ENCODE measurements around the gene ENTPD1. TPM values are rescaled to one million over a fixed set of nuclear protein-coding genes. Genes with fewer than 3 reads are reported as not detected.

ENTPD1 gene
- total and polyA plus RNA-seq, 9 of the 15 experiments (the other 6 are each of a cell fraction or from before 2014, with no cell fraction given), result 0.07 to 1.5 (median 0.37) TPM

DNA sequence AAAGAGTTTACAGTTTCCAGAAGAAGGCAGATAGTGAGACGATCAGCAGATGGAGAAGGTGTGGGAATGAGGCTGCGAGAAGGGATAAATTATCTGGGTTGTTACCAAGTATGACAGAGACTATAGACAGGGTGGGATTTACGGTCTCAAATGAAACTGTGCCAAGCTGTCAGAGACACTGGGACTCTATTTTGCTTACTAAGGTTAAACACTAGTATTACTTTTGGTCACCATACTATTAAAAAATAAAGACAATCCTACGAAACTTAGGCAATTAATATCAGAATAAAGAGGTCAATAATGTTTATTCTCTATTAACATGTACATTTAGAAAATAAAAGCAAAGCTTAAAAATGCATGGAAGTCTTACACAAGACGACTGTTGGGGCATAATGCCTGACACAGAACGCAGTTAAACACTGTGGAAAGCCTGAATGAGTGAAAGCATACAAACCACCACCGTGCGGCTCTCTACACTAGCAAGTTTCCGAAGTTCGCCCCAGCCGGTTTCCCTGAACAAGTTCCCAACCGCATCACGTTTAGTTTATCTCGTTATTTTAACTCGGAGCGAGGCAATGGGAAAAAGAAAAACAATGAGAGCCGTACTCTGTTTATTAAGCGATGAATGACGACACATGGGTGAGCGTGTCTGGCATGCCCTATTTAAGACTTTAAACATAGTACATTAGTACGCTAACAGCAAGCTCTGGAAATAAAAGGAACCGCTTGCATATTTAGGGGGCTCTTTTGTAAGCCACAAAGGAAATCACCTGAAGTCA lies 150.9 kb downstream of the ENTPD1 start (continued):
- TF ChIP-seq SMC3 (conservative IDR thresholded peaks at IDR 0.05; ENCODE audit: insufficient read depth, low read depth, low read length) (0 out of 2 replicates have a peak, but pooled peaks have one; percentile 6), YBX1 (IDR thresholded peaks at IDR 0.05) (no peak), ZC3H8 (IDR thresholded peaks at IDR 0.05) (no peak), RBM22 (IDR thresholded peaks at IDR 0.05; ENCODE audit: low read depth, low read length, poor library complexity, severe bottlenecking) (no peak), IFI16 (CRISPR knock-in tag; IDR thresholded peaks at IDR 0.05) (no peak), ZNF263 (CRISPR knock-in tag; IDR thresholded peaks at IDR 0.05; ENCODE audit: borderline replicate concordance) (no peak), DIDO1 (tag; IDR thresholded peaks at IDR 0.05; ENCODE audit: low read depth) (no peak), ZNF316 (IDR thresholded peaks at IDR 0.05) (peak; percentile 73), KAT7 (CRISPR knock-in tag; IDR thresholded peaks at IDR 0.05; ENCODE audit: borderline replicate concordance) (no peak; the same call in 1 of the 2 replicates), ZNF77 (CRISPR knock-in tag; IDR thresholded peaks at IDR 0.05) (no peak), TCF7L2 (IDR thresholded peaks at IDR 0.05; ENCODE audit: low read depth, low read length) (no peak)
- TF ChIP-seq, protein P1, sequence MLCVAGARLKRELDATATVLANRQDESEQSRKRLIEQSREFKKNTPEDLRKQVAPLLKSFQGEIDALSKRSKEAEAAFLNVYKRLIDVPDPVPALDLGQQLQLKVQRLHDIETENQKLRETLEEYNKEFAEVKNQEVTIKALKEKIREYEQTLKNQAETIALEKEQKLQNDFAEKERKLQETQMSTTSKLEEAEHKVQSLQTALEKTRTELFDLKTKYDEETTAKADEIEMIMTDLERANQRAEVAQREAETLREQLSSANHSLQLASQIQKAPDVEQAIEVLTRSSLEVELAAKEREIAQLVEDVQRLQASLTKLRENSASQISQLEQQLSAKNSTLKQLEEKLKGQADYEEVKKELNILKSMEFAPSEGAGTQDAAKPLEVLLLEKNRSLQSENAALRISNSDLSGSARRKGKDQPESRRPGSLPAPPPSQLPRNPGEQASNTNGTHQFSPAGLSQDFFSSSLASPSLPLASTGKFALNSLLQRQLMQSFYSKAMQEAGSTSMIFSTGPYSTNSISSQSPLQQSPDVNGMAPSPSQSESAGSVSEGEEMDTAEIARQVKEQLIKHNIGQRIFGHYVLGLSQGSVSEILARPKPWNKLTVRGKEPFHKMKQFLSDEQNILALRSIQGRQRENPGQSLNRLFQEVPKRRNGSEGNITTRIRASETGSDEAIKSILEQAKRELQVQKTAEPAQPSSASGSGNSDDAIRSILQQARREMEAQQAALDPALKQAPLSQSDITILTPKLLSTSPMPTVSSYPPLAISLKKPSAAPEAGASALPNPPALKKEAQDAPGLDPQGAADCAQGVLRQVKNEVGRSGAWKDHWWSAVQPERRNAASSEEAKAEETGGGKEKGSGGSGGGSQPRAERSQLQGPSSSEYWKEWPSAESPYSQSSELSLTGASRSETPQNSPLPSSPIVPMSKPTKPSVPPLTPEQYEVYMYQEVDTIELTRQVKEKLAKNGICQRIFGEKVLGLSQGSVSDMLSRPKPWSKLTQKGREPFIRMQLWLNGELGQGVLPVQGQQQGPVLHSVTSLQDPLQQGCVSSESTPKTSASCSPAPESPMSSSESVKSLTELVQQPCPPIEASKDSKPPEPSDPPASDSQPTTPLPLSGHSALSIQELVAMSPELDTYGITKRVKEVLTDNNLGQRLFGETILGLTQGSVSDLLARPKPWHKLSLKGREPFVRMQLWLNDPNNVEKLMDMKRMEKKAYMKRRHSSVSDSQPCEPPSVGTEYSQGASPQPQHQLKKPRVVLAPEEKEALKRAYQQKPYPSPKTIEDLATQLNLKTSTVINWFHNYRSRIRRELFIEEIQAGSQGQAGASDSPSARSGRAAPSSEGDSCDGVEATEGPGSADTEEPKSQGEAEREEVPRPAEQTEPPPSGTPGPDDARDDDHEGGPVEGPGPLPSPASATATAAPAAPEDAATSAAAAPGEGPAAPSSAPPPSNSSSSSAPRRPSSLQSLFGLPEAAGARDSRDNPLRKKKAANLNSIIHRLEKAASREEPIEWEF (CRISPR knock-in tag; IDR thresholded peaks at IDR 0.05), result no peak
- TF ChIP-seq, protein P2, sequence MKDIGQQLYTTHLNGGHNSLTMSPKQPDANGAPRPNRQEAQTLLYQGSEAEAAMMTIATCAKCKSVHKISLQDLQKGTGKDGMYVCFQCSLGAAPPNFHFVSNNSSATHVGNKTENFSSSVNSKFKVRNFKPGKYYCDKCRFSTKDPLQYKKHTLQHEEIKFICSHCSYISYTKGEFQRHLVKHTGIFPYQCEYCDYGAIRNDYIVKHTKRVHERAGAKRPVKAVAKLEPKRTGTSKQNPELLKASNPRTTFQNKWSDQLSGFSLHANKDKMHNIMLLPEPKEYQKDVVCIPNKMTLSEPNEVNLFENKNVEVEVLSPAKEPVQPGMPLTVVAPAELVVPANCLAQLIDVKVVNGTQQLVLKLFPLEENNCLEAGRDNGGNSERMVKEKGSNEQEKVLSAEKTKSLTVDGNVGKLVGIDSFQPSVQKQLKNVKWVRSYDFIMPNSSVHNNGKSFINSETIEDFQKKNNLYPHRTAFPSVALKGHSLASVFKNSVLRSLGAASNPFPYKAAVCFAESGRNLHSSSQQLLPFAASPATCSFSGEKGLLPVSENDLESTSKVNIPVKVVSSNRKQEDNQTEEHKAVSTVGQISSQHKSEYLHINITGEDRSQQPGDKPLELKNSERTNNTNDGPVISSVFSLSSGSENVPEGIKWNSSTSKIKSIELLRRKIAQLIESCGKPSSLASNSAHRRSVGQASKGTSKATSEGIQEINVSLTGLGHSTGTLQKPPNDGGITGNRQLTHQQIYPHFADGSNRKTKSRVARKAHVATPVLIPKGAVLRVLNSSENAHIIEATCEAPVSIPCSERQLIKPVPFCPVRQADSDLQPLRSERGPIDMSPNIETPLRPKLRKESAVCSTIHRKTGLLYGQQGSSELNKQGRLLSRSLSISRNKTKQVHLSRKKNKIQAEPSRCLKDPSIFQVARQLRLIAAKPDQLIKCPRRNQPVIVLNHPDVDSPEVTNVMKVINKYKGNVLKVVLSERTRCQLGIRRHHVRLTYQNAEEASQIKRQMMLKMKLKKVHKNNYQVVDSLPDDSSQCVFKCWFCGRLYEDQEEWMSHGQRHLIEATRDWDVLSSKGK (CRISPR knock-in tag; IDR thresholded peaks at IDR 0.05), result no peak
- TF ChIP-seq, protein P3, sequence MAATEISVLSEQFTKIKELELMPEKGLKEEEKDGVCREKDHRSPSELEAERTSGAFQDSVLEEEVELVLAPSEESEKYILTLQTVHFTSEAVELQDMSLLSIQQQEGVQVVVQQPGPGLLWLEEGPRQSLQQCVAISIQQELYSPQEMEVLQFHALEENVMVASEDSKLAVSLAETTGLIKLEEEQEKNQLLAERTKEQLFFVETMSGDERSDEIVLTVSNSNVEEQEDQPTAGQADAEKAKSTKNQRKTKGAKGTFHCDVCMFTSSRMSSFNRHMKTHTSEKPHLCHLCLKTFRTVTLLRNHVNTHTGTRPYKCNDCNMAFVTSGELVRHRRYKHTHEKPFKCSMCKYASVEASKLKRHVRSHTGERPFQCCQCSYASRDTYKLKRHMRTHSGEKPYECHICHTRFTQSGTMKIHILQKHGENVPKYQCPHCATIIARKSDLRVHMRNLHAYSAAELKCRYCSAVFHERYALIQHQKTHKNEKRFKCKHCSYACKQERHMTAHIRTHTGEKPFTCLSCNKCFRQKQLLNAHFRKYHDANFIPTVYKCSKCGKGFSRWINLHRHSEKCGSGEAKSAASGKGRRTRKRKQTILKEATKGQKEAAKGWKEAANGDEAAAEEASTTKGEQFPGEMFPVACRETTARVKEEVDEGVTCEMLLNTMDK (IDR thresholded peaks at IDR 0.05; ENCODE audit: borderline replicate concordance, insufficient read depth, low read depth, low read length, poor library complexity, severe bottlenecking), result no peak
- TF ChIP-seq, protein P4, sequence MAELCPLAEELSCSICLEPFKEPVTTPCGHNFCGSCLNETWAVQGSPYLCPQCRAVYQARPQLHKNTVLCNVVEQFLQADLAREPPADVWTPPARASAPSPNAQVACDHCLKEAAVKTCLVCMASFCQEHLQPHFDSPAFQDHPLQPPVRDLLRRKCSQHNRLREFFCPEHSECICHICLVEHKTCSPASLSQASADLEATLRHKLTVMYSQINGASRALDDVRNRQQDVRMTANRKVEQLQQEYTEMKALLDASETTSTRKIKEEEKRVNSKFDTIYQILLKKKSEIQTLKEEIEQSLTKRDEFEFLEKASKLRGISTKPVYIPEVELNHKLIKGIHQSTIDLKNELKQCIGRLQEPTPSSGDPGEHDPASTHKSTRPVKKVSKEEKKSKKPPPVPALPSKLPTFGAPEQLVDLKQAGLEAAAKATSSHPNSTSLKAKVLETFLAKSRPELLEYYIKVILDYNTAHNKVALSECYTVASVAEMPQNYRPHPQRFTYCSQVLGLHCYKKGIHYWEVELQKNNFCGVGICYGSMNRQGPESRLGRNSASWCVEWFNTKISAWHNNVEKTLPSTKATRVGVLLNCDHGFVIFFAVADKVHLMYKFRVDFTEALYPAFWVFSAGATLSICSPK (IDR thresholded peaks at IDR 0.05; ENCODE audit: borderline replicate concordance), result no peak

Data from K562 (cell line).